ENCODE measurements around the gene KIAA1671.

DNA sequence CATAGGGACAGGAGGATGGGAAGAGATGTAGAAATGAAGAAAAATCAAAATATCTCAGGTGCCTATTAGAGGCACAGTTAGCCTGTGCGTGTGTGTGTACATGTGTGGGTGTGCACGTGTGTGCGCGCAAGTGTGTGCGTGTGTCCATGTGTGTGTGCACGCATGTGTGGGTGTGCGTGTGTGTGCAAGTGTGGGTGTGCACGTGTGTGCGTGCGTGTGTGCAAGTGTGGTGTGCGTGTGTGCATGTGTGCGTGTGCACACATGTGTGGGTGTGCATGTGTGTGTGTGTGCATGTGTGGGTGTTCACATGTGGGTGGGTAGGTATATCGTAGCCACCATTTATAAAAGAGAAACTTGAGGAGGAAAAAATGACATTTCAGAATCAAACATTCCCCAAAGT lies 276.3 kb downstream of the KIAA1671 start:
- TF ChIP-seq, protein P1, sequence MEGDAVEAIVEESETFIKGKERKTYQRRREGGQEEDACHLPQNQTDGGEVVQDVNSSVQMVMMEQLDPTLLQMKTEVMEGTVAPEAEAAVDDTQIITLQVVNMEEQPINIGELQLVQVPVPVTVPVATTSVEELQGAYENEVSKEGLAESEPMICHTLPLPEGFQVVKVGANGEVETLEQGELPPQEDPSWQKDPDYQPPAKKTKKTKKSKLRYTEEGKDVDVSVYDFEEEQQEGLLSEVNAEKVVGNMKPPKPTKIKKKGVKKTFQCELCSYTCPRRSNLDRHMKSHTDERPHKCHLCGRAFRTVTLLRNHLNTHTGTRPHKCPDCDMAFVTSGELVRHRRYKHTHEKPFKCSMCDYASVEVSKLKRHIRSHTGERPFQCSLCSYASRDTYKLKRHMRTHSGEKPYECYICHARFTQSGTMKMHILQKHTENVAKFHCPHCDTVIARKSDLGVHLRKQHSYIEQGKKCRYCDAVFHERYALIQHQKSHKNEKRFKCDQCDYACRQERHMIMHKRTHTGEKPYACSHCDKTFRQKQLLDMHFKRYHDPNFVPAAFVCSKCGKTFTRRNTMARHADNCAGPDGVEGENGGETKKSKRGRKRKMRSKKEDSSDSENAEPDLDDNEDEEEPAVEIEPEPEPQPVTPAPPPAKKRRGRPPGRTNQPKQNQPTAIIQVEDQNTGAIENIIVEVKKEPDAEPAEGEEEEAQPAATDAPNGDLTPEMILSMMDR (conservative IDR thresholded peaks at IDR 0.05; ENCODE audit: low read depth, low read length) = no peak
- no peak for TF ChIP-seq EZH2 (IDR thresholded peaks at IDR 0.05; ENCODE audit: low read length, unreplicated experiment)
